Measurements from ENCODE around the gene DENR. TPM values are rescaled to one million over a fixed set of nuclear protein-coding genes. Genes with fewer than 3 reads are reported as not detected.
"Not testable (repeated sequence)": the region's sequence is repeated elsewhere in the genome, so short reads cannot be mapped to it uniquely, and the experiment has no call there.

DENR gene, protein sequence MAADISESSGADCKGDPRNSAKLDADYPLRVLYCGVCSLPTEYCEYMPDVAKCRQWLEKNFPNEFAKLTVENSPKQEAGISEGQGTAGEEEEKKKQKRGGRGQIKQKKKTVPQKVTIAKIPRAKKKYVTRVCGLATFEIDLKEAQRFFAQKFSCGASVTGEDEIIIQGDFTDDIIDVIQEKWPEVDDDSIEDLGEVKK
- total RNA-seq: 50.5 and 53.3 TPM in 2 replicates

DNA sequence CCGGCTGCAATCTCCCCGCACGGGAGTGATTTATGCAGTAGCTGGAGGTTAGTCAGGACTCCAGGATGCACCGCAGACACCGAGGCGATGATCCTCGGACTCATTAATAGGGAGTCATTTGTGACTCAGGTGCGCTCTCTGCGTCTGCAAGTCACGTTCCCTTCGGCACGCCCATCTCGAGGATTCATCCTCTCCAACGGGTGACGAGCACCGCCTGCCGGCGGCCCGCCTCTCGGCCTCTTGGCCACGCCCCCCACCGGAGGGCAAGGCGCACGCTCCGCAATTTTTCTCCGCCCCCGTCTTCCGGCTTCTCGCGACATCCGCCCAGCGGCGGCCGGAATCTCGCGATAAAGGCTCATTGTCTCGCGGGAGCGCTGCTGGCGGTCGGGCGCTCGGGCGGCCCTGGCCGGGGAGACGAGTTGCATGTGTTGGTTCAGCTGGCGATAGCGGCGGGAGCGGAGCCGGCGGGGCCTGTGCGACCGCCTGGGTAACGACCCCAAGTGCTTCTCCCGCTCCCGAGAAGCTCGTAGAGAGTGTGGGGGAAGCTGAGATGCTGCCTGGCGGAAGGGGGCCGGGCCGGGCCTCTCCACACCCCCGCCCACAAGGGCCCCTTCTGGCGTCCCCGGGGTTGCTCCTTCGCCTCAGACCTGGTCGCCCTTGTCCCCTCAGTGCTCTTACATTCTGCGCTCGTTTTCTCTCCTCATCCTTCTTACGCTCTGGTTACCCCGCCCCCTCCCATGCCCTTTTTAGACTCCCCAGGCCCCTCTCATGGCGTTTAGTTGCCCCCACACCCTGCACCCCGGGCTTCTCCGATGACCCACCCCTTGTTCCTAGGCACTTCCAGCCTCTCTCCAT lies at the start of gene DENR:
Gene DENR (plus strand): TSS at position 361 of the 855 bp plus-strand sequence. CDS start 878 bp downstream, outside the sequence.
- H3K4me3 Mint-ChIP-seq: peak within 1 kb of the TSS; percentile 91
- intact Hi-C loops (cut with micrococcal nuclease): loop anchor here (1.0 to 10.0 kb wide), 9 partner anchors 22 to 486 kb away; partner anchors contain the start of genes CCDC62, KNTC1, MPHOSPH9 and MTRFR
- peaks cover 46% of the 10 kb centered on the region for H3K4me1 Mint-ChIP-seq
- TF ChIP-seq, protein P1, sequence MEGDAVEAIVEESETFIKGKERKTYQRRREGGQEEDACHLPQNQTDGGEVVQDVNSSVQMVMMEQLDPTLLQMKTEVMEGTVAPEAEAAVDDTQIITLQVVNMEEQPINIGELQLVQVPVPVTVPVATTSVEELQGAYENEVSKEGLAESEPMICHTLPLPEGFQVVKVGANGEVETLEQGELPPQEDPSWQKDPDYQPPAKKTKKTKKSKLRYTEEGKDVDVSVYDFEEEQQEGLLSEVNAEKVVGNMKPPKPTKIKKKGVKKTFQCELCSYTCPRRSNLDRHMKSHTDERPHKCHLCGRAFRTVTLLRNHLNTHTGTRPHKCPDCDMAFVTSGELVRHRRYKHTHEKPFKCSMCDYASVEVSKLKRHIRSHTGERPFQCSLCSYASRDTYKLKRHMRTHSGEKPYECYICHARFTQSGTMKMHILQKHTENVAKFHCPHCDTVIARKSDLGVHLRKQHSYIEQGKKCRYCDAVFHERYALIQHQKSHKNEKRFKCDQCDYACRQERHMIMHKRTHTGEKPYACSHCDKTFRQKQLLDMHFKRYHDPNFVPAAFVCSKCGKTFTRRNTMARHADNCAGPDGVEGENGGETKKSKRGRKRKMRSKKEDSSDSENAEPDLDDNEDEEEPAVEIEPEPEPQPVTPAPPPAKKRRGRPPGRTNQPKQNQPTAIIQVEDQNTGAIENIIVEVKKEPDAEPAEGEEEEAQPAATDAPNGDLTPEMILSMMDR (IDR thresholded peaks at IDR 0.05): no peak
- peak; percentile 99 for DNase-seq
- no peaks in the 10 kb centered on the region for H3K9me3 Mint-ChIP-seq
- POLR2A ChIA-PET: interaction anchor here (0.6 to 3.0 kb wide), 8 partner anchors 22 to 350 kb away, joined by 3 to 16 read pairs (median 6); partner anchors contain the start of genes CCDC62, KNTC1, RSRC2 and ZCCHC8
- peak within 1 kb of the TSS; percentile 92 for H3K27ac Mint-ChIP-seq
- no peaks in the 10 kb centered on the region for H3K27me3 Mint-ChIP-seq
- CTCF ChIA-PET: interaction anchor here (0.6 to 2.0 kb wide), 9 partner anchors 9 to 122 kb away, joined by 3 to 27 read pairs (median 3); no protein-coding TSS in a partner anchor
- peaks cover 49% of the 10 kb centered on the region for H3K36me3 Mint-ChIP-seq (ENCODE audit: low read depth)
- ATAC-seq (ENCODE audit: low read depth): peak; percentile 92

DNA sequence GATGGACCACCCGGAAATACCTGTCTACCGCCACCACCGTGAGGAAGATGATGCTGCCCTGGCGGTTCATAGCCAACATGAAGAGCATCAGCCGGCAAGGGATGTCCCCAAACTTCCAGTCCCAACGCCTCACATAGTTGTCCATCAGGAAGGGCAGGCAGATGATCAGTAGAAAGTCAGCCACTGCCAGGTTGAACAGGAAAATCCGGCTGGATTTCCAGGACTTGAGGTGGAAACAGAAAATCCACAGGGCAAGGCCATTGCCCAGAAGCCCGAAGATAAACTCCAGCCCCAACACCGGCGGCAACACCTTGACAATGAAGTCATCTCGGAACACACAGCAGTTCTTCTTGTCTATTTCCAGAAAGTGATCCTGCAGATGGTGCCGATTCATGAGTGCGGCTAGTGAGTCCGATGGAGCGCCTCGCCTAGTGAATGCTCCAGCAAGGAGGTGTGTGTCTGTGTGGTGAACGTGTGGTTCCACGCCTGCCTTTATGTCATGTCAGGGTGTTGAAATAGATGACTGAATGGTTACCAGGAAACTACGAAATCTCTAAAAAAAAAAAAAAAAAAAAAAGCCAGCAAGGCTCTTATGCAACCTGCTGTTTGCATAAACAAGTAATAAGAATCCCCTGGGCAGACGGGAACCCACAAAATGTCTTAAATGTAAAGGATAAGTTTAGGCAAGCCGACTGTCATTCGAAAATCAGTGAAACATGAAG lies 49.6 kb upstream of the DENR start, which contains the start of gene HCAR2:
Gene HCAR2 (minus strand): TSS at position 468 of the 722 bp plus-strand sequence. CDS start 74 bp downstream, at position 394.
- H3K27me3 Mint-ChIP-seq; H3K36me3 Mint-ChIP-seq (ENCODE audit: low read depth); H3K27ac Mint-ChIP-seq; H3K4me1 Mint-ChIP-seq; DNase-seq; ATAC-seq (ENCODE audit: low read depth); H3K9me3 Mint-ChIP-seq; POLR2A ChIA-PET; CTCF ChIA-PET; H3K4me3 Mint-ChIP-seq; intact Hi-C loops (cut with micrococcal nuclease): not testable (repeated sequence)

DNA sequence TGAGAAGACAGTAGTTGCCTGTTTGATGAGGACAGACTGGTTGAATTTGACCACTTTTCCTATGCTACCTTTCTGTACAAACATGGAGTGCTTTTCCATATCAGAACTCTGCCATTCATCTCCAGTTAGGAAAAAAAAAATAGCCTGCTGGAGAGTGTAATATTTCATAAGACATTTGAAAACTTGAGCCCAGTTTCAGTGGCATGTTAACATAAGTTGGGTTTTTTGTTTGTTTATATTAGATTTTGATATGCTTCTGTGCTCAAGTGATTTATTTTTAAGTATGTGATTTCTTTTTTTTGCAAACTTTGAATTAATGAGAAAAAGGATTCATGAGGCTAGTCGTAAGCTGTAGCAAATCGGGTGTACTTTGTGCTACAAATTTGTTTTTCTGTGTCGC lies 48.8 kb upstream of the DENR start:
- CTCF ChIA-PET; intact Hi-C loops (cut with micrococcal nuclease); H3K27me3 Mint-ChIP-seq; H3K4me3 Mint-ChIP-seq; H3K36me3 Mint-ChIP-seq (ENCODE audit: low read depth); H3K9me3 Mint-ChIP-seq; H3K4me1 Mint-ChIP-seq; ATAC-seq (ENCODE audit: low read depth); H3K27ac Mint-ChIP-seq; POLR2A ChIA-PET; DNase-seq: not testable (repeated sequence)

DNA sequence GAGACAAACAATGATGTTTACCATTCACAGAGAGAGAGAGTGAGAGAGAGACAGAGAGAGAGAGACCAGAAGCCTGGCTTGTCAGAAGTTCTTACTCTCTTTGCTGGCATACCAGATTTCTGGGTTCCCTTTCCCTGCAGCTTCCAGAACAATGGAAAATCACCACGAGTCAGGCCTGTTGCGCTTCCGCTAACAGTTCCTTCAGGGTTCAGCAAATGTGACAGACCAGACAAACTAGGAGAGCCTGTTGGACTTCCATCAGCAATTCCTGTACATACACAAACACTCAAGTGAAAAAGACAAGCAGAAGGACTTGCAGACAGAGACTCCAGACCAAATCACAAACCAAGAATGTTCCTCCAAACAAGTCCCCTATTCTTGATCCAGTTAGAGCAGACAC lies 43.3 kb upstream of the DENR start:
- DNase-seq; POLR2A ChIA-PET; H3K36me3 Mint-ChIP-seq (ENCODE audit: low read depth); intact Hi-C loops (cut with micrococcal nuclease); ATAC-seq (ENCODE audit: low read depth); H3K27me3 Mint-ChIP-seq; H3K4me1 Mint-ChIP-seq; H3K9me3 Mint-ChIP-seq; H3K4me3 Mint-ChIP-seq; CTCF ChIA-PET; H3K27ac Mint-ChIP-seq: not testable (repeated sequence)

DNA sequence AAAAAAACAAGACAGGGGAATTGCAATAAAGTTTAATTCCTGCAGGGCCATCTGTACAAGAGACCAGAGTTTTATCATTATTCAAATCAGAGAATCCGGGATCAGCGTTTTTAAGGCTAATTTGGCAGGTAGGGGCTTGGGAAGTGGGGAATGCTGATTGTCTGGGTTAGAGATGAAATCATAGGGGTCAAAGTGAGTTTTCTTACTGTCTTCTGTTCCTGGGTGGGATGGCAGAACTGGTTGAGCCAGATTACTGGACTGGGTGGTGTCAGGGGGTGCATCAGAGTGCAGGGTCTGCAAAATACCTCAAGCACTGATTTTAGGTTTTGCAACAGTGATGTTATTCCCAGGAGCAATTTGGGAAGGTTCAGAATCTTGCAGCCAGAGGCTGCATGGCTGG lies 42.3 kb upstream of the DENR start:
- POLR2A ChIA-PET, H3K4me1 Mint-ChIP-seq, H3K4me3 Mint-ChIP-seq: not testable (repeated sequence)

DNA sequence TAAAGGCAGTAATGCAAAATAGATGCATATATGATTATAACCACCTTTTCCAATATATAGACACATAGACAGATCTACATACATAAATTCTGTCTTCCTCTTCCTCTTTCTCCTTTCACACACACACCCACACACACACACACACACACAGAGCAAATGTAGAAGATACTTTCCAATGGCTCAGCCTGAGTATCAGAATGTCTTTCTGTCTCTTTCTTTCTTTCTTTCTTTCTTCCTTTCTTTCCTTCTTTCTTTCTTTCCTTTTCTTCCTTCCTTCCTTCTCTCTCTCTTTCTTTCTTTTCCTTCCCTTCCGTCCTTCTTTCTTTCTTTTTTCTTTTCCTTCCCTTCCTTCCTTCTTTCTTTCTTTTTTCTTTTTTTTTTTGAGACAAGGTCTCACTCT lies 41.4 kb upstream of the DENR start:
- ATAC-seq (ENCODE audit: low read depth); H3K27ac Mint-ChIP-seq; H3K9me3 Mint-ChIP-seq: not testable (repeated sequence)

More for the DNA sequence above, 42.3 kb upstream of the DENR start:
- ATAC-seq (ENCODE audit: low read depth); H3K9me3 Mint-ChIP-seq; intact Hi-C loops (cut with micrococcal nuclease); DNase-seq; H3K36me3 Mint-ChIP-seq (ENCODE audit: low read depth); H3K27ac Mint-ChIP-seq; H3K27me3 Mint-ChIP-seq: not testable (repeated sequence)
- CTCF ChIA-PET: interaction anchor here (0.7 kb wide), 1 partner anchor 13 kb away, joined by 3 read pairs; no protein-coding TSS in a partner anchor

DNA sequence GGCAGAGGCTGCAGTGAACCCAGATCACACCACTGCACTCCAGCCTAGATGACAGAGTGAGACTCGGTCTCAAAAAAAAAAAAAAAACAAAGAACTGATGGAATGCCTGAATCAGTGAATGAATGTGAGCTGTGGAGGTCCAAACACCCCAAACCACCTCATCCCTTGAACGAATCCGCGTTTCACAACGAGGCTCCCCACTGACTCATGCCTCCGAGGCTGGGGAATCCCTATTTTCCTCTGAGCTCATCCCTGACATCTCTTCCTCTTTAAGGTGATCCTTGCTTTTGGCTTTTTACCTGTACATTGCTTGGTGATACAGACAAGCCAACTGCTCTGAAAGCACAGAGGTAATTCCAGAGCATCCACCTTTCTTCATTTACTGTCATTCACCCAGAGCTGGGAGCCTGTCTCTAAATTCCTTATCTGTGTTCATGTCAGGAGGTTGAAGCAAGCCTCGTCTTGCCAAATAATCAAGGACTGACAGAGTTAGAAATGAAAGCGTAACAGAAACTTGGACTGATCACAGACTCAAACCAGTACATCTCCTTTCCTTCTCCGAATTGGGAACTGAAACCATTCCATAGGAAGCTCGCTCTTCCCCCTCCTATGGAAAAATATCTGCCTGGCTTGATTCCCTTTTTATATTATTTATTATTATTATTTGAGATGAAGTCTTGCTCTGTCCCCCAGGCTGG lies 39.0 kb upstream of the DENR start:
- H3K9me3 Mint-ChIP-seq; H3K27me3 Mint-ChIP-seq; POLR2A ChIA-PET; DNase-seq; H3K36me3 Mint-ChIP-seq (ENCODE audit: low read depth); CTCF ChIA-PET; H3K27ac Mint-ChIP-seq; H3K4me3 Mint-ChIP-seq; ATAC-seq (ENCODE audit: low read depth); intact Hi-C loops (cut with micrococcal nuclease): not testable (repeated sequence)
- peaks cover 12% of the 10 kb centered on the region for H3K4me1 Mint-ChIP-seq

More for the DNA sequence above, 41.4 kb upstream of the DENR start:
- CTCF ChIA-PET; H3K4me3 Mint-ChIP-seq; H3K27me3 Mint-ChIP-seq; DNase-seq; H3K36me3 Mint-ChIP-seq (ENCODE audit: low read depth); intact Hi-C loops (cut with micrococcal nuclease); H3K4me1 Mint-ChIP-seq: not testable (repeated sequence)
- POLR2A ChIA-PET: interaction anchor here (0.7 kb wide), 1 partner anchor 36 kb away, joined by 5 read pairs; no protein-coding TSS in a partner anchor

DNA sequence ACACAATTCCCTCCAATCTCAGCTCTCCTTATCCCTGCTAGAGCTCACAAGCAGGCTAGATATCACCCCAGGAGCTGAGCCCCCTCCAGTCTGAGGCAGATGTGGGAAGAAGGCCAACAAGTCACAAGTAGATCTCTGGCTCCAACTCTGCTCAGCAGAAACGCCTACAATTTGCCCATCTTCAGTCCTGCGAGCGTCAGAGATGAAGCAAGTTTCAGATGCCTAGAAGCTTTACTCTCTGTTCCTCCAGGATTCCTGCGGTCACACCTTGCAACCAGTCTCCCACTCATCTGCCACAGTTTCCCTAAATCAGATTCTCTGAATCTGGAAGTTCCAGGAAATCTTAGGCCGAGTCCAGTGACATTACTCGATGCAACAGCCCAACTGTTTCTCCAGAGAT lies 37.4 kb upstream of the DENR start:
- ATAC-seq (ENCODE audit: low read depth); POLR2A ChIA-PET; H3K36me3 Mint-ChIP-seq (ENCODE audit: low read depth); DNase-seq; H3K9me3 Mint-ChIP-seq; H3K27ac Mint-ChIP-seq; intact Hi-C loops (cut with micrococcal nuclease); H3K27me3 Mint-ChIP-seq; H3K4me3 Mint-ChIP-seq; CTCF ChIA-PET: not testable (repeated sequence)
- peaks cover 15% of the 10 kb centered on the region for H3K4me1 Mint-ChIP-seq

DNA sequence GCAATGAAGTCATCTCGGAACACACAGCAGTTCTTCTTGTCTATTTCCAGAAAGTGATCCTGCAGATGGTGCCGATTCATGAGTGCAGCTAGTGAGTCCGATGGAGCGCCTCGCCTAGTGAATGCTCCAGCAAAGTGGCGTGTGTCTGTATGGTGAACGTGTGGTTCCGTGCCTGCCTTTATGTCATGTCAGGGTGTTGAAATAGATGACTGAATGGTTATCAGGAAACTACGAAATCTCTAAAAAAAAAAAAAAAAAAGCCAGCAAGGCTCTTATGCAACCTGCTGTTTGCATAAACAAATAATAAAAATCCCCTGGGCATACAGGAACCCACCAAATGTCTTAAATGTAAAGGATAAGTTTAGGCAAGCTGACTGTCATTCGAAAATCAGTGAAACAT lies 36.0 kb upstream of the DENR start, which contains the start of gene HCAR3:
Gene HCAR3 (minus strand): TSS at position 154 of the 400 bp plus-strand sequence. CDS start 74 bp downstream, at position 80.
- ATAC-seq (ENCODE audit: low read depth); H3K27ac Mint-ChIP-seq; H3K4me3 Mint-ChIP-seq; POLR2A ChIA-PET; CTCF ChIA-PET; DNase-seq; H3K27me3 Mint-ChIP-seq; H3K9me3 Mint-ChIP-seq; H3K36me3 Mint-ChIP-seq (ENCODE audit: low read depth); intact Hi-C loops (cut with micrococcal nuclease): not testable (repeated sequence)
- H3K4me1 Mint-ChIP-seq: peaks cover 18% of the 10 kb centered on the region

Measured in activated B cell treated with CpG ODN at 0.5 μM for 24 hours (primary cell).